Esophagus muscularis mucosa (tissue), 4 donors: ENCODE data around the gene BMP2.

Experiments
- EP300 ChIP-seq: sonication (generic); formaldehyde crosslinking; IDR thresholded peaks from one replicate; pipeline ENCODE4 v1.6.1; 2017; ENCODE audit warnings: antibody characterized with exemption
- POLR2A ChIP-seq: fragments of 450-650 bp; IDR thresholded peaks from one replicate; pipeline ENCODE4 v1.6.1; 2017; ENCODE audit warnings: antibody characterized with exemption, moderate library complexity, mild to moderate bottlenecking, low read depth
- POLR2AphosphoS5 ChIP-seq, 2 donors: sonication (generic); formaldehyde crosslinking; IDR thresholded peaks; one replicate each; pipeline ENCODE4 v1.6.1; 2017; ENCODE audit warnings: antibody characterized with exemption in 2 of 2
- TF ChIP-seq, protein P1 (sequence below), 3 experiments: fragments of 200-600 bp in 2 of 3; fragments of 450-650 bp in 1 of 3; sonication (generic) in 2 of 3; IDR thresholded peaks; one replicate each; pipeline ENCODE4 v1.5.1; 2017 to 2019; ENCODE audit warnings: antibody characterized with exemption in 3 of 3, mild to moderate bottlenecking in 2 of 3, moderate library complexity in 1 of 3

DNA sequence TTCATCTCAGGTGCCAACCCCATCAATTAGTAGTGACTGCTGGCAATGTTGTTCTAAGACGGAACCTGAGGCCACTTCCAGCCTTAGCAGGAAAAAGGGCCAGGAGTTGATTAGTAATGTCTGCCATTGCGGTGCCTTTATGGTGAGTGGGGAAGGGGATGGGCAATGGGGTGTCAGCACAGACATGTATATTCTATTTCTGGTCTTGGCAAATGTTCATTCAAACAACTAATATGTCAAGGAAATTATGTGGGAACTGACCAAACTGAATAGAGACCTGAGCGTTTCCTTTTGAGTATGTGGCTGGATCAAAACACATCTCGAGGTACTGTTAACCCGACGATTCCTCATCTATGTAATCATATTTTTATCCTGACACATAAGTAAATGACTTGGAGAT lies 34.6 kb upstream of the BMP2 start:
- TF ChIP-seq, protein P1, sequence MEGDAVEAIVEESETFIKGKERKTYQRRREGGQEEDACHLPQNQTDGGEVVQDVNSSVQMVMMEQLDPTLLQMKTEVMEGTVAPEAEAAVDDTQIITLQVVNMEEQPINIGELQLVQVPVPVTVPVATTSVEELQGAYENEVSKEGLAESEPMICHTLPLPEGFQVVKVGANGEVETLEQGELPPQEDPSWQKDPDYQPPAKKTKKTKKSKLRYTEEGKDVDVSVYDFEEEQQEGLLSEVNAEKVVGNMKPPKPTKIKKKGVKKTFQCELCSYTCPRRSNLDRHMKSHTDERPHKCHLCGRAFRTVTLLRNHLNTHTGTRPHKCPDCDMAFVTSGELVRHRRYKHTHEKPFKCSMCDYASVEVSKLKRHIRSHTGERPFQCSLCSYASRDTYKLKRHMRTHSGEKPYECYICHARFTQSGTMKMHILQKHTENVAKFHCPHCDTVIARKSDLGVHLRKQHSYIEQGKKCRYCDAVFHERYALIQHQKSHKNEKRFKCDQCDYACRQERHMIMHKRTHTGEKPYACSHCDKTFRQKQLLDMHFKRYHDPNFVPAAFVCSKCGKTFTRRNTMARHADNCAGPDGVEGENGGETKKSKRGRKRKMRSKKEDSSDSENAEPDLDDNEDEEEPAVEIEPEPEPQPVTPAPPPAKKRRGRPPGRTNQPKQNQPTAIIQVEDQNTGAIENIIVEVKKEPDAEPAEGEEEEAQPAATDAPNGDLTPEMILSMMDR (IDR thresholded peaks at IDR 0.05) = no peak
- TF ChIP-seq POLR2AphosphoS5 (IDR thresholded peaks at IDR 0.05) (no peak), POLR2A (no peak), EP300 (no peak)
